Measurements from ENCODE around the gene CHAF1B.

DNA sequence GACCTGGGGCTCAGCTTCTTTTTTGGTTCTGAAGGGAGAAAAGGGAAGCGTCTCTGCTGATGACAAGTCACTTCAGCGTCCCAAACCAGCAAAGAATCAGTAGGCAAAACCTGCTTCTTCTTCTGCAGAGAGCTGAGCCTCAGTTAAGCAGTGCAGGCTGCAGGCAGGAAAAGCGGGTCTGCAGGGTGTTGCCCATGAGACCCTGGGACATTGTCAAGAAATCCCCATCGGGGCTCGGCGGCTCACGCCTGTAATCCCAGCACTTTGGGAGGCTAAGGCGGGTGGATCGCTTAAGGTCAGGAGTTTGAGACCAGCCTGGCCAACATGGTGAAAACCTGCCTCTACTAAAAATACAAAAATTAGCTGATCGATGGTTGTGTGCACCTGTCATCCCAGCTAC is 78.0 kb downstream of the CHAF1B start:
- no peak for TF ChIP-seq YY1 (IDR thresholded peaks at IDR 0.05; ENCODE audit: insufficient read depth, insufficient read length)
- TF ChIP-seq SUZ12 (IDR thresholded peaks at IDR 0.05; ENCODE audit: extremely low read depth, insufficient read depth, insufficient read length) = no peak
